ENCODE measurements around the gene OSGEPL1.

GRCh38 chr2:189763908-189764661 lies 1.5 kb upstream of the OSGEPL1 start:
- TF ChIP-seq EZH2 (IDR thresholded peaks at IDR 0.05; ENCODE audit: borderline replicate concordance, low read length) (no peak), CTCF (conservative IDR thresholded peaks at IDR 0.05 in 1 of 2, IDR thresholded peaks at IDR 0.05 in 1 of 2; ENCODE audit: extremely low read depth in 1 of 2, insufficient read depth in 1 of 2, low read depth in 1 of 2, low read length in 2 of 2) (no peak)
